Endothelial cell (in vitro differentiated cells): ENCODE results near the gene SLC37A1. TPM values are rescaled to one million over a fixed set of nuclear protein-coding genes. Genes with fewer than 3 reads are reported as not detected.

Source experiments
- DNase-seq: peaks from one replicate; pipeline ENCODE4 v3.0.0; 2021; ENCODE audit warnings: low spot score
- H3K27ac Mint-ChIP-seq: one replicate; pipeline ENCODE4 v1.8.0; 2021; ENCODE audit warnings: mixed read lengths, inconsistent platforms; ENCODE audit not compliant: unreplicated experiment
- H3K27me3 Mint-ChIP-seq: one replicate; pipeline ENCODE4 v1.8.0; 2021; ENCODE audit warnings: mild to moderate bottlenecking, moderate library complexity, mixed read lengths, inconsistent platforms; ENCODE audit not compliant: unreplicated experiment
- H3K36me3 Mint-ChIP-seq: one replicate; pipeline ENCODE4 v1.8.0; 2021; ENCODE audit warnings: mild to moderate bottlenecking, low read depth, mixed read lengths, inconsistent platforms; ENCODE audit not compliant: unreplicated experiment
- H3K4me1 Mint-ChIP-seq: one replicate; pipeline ENCODE4 v1.8.0; 2021; ENCODE audit warnings: mild to moderate bottlenecking, mixed read lengths, inconsistent platforms; ENCODE audit not compliant: unreplicated experiment
- H3K4me3 Mint-ChIP-seq: one replicate; pipeline ENCODE4 v1.8.0; 2021; ENCODE audit warnings: mild to moderate bottlenecking, mixed read lengths, inconsistent platforms; ENCODE audit not compliant: unreplicated experiment
- H3K9me3 Mint-ChIP-seq: one replicate; pipeline ENCODE4 v1.8.0; 2021; ENCODE audit warnings: mixed read lengths, inconsistent platforms; ENCODE audit not compliant: unreplicated experiment
- CTCF ChIP-seq: fragments of 200-600 bp; sonication (generic); IDR thresholded peaks from one replicate; pipeline ENCODE4 v1.5.0; 2021; ENCODE audit warnings: antibody characterized with exemption; ENCODE audit not compliant: unreplicated experiment
- total RNA-seq: library from RNA; stranded (reverse); fragmentation: NEBNext Ultra II Directional; extraction: Animal tissue kit (Norgen Biotek cat#: 25700); gene quantifications from one replicate; pipeline ENCODE4 v1.2.1, GENCODE V29; 2021; ENCODE audit not compliant: unreplicated experiment

Gene SLC37A1
- total RNA-seq, 1 donor from 2014 or later = 12.3 TPM

- TF ChIP-seq CTCF = no peak
- Mint-ChIP-seq H3K4me3 (no peak overlapping the region), H3K27me3 (peaks cover 8% of the 10 kb centered on the region), H3K27ac (peak overlapping the region; percentile 37), H3K4me1 (peaks cover 27% of the 10 kb centered on the region), H3K36me3 (no peaks in the 10 kb centered on the region), H3K9me3 (no peaks in the 10 kb centered on the region)
- DNase-seq = no peak
These were observed 27.1 kb upstream of the SLC37A1 start for GRCh38 chr21:42486531-42486930.

DNA sequence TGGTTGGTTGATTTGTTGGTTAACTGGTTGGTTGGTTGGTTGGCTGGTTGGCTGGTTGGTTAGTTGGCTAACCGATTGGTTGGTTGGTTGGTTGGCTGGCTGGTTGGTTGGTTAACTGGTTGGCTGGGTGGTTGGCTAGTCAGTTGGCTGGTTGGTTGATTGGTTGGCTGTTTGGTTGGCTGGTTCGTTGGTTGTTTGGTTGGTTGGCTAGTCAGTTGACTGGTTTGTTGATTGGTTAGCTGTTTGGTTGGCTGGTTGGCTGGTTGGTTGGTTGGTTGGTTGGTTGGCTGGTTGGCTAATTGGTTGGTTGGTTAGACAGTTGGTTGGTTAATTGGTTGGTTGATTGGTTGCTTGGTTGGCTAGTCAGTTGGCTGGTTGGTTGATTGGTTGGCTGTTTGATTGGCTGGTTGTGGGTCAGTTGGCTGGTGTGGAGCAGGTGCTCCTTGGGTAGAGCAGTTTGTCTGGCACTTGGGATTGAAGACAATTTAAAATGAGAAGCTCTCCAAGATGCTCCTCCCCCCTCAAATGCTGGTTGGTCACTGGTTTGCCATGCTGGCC is 24.6 kb upstream of the SLC37A1 start:
- Mint-ChIP-seq H3K4me3 (no peak overlapping the region), H3K36me3 (no peaks in the 10 kb centered on the region), H3K9me3 (no peaks in the 10 kb centered on the region), H3K27me3 (peaks cover 11% of the 10 kb centered on the region), H3K4me1 (peaks cover 40% of the 10 kb centered on the region), H3K27ac (no peak overlapping the region)
- no peak for DNase-seq
- no peak for TF ChIP-seq CTCF

GRCh38 chr21:42489991-42490390 is 23.7 kb upstream of the SLC37A1 start:
- no peak for TF ChIP-seq CTCF
- Mint-ChIP-seq H3K27me3 (peaks cover 8% of the 10 kb centered on the region), H3K4me3 (no peak overlapping the region), H3K27ac (no peak overlapping the region), H3K9me3 (no peaks in the 10 kb centered on the region), H3K4me1 (peaks cover 35% of the 10 kb centered on the region), H3K36me3 (no peaks in the 10 kb centered on the region)
- no peak for DNase-seq

GRCh38 chr21:42490720-42491119 is 22.9 kb upstream of the SLC37A1 start:
- no peak for TF ChIP-seq CTCF
- no peaks in the 10 kb centered on the region for H3K36me3 Mint-ChIP-seq
- no peak for DNase-seq
- no peaks in the 10 kb centered on the region for H3K9me3 Mint-ChIP-seq
- H3K27ac Mint-ChIP-seq = no peak overlapping the region
- peaks cover 8% of the 10 kb centered on the region for H3K27me3 Mint-ChIP-seq
- H3K4me1 Mint-ChIP-seq = peaks cover 32% of the 10 kb centered on the region
- no peak overlapping the region for H3K4me3 Mint-ChIP-seq

- Mint-ChIP-seq H3K27me3 (peaks cover 10% of the 10 kb centered on the region), H3K4me1 (peaks cover 26% of the 10 kb centered on the region), H3K9me3 (no peaks in the 10 kb centered on the region), H3K36me3 (no peaks in the 10 kb centered on the region), H3K4me3 (no peak overlapping the region), H3K27ac (no peak overlapping the region)
- TF ChIP-seq CTCF = no peak
- DNase-seq = no peak
These were observed 22.3 kb upstream of the SLC37A1 start for GRCh38 chr21:42491328-42491727.
